ENCODE results near the gene UBL5.
"Not testable (repeated sequence)": the region's sequence is repeated elsewhere in the genome, so short reads cannot be mapped to it uniquely, and the experiment has no call there.

UBL5 gene

GRCh38 chr19:9827289-9828238 is at the start of gene UBL5:
Gene UBL5, plus strand, starts transcription at chr19:9827918. Its CDS starts 420 bp downstream, at chr19:9828338.
- DNase-seq, result peak; percentile 90

GRCh38 chr19:9782338-9782737 is 45.4 kb upstream of the UBL5 start:
- no peak for DNase-seq

GRCh38 chr19:9784163-9784496 is 43.6 kb upstream of the UBL5 start:
- not testable (repeated sequence) for DNase-seq

- DNase-seq, result peak; percentile 98
Observed at GRCh38 chr19:9785367-9786331, 42.1 kb upstream of the UBL5 start.

- no peak for DNase-seq
Observed at GRCh38 chr19:9786342-9786741, 41.4 kb upstream of the UBL5 start.

- no peak for DNase-seq
Observed at GRCh38 chr19:9786819-9787218, 40.9 kb upstream of the UBL5 start.

- DNase-seq, result not testable (repeated sequence)
Observed at GRCh38 chr19:9788604-9789003, 39.1 kb upstream of the UBL5 start.

- DNase-seq, result no peak
Observed at GRCh38 chr19:9789066-9789465, 38.7 kb upstream of the UBL5 start.

- not testable (repeated sequence) for DNase-seq
Observed at GRCh38 chr19:9789579-9789978, 38.1 kb upstream of the UBL5 start.

- DNase-seq, result not testable (repeated sequence)
Observed at GRCh38 chr19:9791073-9791367, 36.7 kb upstream of the UBL5 start.

- DNase-seq, result peak; percentile 95
Observed at GRCh38 chr19:9791552-9792205, 36.0 kb upstream of the UBL5 start.

- DNase-seq, result peak; percentile 94
Observed at GRCh38 chr19:9792206-9793070, 35.3 kb upstream of the UBL5 start.

GRCh38 chr19:9793071-9793591 is 34.6 kb upstream of the UBL5 start:
- peak; percentile 66 for DNase-seq

GRCh38 chr19:9796113-9796773 is 31.5 kb upstream of the UBL5 start:
- DNase-seq, result peak; percentile 82

GRCh38 chr19:9797871-9798270 is 29.8 kb upstream of the UBL5 start:
- no peak for DNase-seq

GRCh38 chr19:9799162-9799561 is 28.6 kb upstream of the UBL5 start:
- no peak for DNase-seq

GRCh38 chr19:9801976-9802375 is 25.7 kb upstream of the UBL5 start:
- no peak for DNase-seq

- no peak for DNase-seq
Observed at GRCh38 chr19:9806803-9807202, 20.9 kb upstream of the UBL5 start.

- DNase-seq, result peak; percentile 51
Observed at GRCh38 chr19:9808855-9809824, 18.6 kb upstream of the UBL5 start.

- DNase-seq, result no peak
Observed at GRCh38 chr19:9811139-9811538, 16.6 kb upstream of the UBL5 start.

Measured in activated gamma-delta T cell treated with Interleukin-2 at 50 U/mL for 16 hours (primary cell).